ENCODE data around the gene LPIN1. TPM values are rescaled to one million over a fixed set of nuclear protein-coding genes. Genes with fewer than 3 reads are reported as not detected.

LPIN1 gene
- polyA plus RNA-seq, 2 donors = 25.5 to 65.4 TPM

DNA sequence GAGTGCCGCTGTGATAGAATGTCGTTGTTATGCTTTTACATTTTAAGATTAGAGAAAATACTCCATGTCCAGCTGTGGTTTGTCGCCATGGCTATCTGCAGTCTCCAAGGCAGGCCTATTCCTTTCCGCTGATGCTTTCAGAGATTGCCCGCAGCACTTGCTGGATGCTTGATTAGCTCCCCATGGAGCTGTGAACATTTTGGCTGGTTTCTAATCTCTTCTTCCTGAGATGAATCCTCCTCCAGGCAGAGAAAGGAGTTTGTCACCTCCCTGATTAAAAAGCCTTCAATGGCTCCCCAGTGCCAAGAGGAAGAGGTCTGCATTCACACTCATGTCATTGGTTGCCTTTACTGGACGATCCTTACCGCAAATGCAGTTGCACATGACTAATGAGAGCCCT, 32.6 kb upstream of the LPIN1 start:
- H3K4me3 ChIP-seq (ENCODE audit: low read depth in 1 of 2, low read length in 2 of 2) = no peak overlapping the region
- no peaks in the 10 kb centered on the region for H3K9me3 ChIP-seq (ENCODE audit: control insufficient read depth in 2 of 2, insufficient read depth in 1 of 2, low read depth in 1 of 2, low read length in 1 of 2)
- H3K36me3 ChIP-seq (ENCODE audit: control insufficient read depth in 2 of 2, insufficient read depth in 2 of 2, low read length in 1 of 2) = no peaks in the 10 kb centered on the region
- WGBS, 2 donors = 89 to 92% methylated on average over 7 of the region's 7 CpGs
- H3K27ac ChIP-seq (ENCODE audit: low read depth in 2 of 2, low read length in 1 of 2) = no peak overlapping the region
- peaks cover 0 to 2% of the 10 kb centered on the region in 2 donors for H3K4me1 ChIP-seq (ENCODE audit: control insufficient read depth in 2 of 2, insufficient read depth in 2 of 2, low read length in 1 of 2)
- no peaks in the 10 kb centered on the region for H3K27me3 ChIP-seq (ENCODE audit: control insufficient read depth in 1 of 2, insufficient read depth in 2 of 2, low read length in 2 of 2)

DNA sequence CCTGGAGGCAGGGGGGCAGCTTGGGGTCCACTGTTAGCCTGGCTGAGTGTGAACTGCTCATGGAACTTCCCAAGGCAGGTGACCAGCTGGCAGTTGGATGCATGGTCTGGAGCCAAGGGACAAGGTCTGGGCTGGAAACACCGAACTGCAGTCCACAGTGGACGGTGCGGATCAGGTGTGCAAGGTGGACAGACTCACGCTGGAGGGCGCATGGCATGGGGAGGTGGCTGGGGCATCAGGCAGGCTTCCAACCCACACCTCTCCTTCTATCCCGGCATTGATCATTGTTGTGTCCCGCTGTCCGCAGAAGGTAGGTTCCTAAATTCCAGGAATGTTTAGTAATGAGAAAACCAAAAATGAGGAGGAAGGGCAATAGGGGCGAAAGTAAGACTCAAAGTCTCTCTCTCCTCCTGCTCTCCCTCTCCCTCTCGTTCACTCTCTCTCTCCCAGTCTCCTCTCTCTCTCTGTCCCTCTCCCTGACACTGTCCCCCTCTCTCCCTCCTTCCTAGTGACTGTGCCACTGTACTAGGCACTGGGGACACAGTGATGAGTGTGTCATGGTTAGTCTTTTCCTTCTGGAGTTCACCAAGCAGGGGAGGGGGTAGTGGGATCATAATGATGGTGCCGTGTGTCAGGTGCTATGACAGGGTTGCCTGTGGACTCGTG, 30.3 kb upstream of the LPIN1 start:
- Histone ChIP-seq H3K4me3 (ENCODE audit: low read depth in 1 of 2, low read length in 2 of 2) (no peak overlapping the region), H3K27ac (ENCODE audit: low read depth in 2 of 2, low read length in 1 of 2) (no peak overlapping the region), H3K9me3 (ENCODE audit: control insufficient read depth in 2 of 2, insufficient read depth in 1 of 2, low read depth in 1 of 2, low read length in 1 of 2) (no peaks in the 10 kb centered on the region), H3K36me3 (ENCODE audit: control insufficient read depth in 2 of 2, insufficient read depth in 2 of 2, low read length in 1 of 2) (peaks cover 0 to 3% of the 10 kb centered on the region in 2 donors), H3K4me1 (ENCODE audit: control insufficient read depth in 2 of 2, insufficient read depth in 2 of 2, low read length in 1 of 2) (peaks cover 0 to 4% of the 10 kb centered on the region in 2 donors), H3K27me3 (ENCODE audit: control insufficient read depth in 1 of 2, insufficient read depth in 2 of 2, low read length in 2 of 2) (no peaks in the 10 kb centered on the region)
- WGBS, 2 donors = 91 to 93% methylated on average over 12 of the region's 12 CpGs

DNA sequence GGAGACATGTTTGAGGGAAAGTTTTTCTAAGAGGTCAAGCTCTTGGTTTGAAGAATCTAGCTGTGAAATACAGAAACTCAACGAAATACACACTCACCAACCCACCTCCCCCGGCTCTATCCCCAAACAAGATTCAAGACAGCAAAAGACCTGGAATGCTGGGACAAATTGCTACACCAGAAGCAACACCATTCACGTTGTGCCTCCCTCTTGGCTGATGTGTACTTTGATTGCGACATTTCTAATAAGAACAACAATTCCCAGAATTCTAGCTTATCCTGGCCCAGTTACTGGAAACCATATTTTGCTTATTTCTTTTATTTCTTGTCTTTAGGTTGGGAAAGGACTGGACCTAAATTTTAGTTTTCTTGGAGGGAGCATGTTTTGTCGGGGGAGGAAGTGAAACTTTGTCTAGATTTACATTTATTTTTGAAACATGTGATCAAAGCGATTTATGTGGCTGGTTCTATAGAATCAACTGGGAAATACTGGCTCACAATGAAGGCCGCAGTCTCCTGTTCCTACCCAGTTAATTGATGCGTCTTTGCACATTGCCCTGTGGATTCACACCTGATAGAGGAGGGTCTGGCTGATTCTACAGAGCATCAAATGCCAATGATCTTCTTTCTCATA, 29.6 kb upstream of the LPIN1 start:
- Histone ChIP-seq H3K36me3 (ENCODE audit: control insufficient read depth in 2 of 2, insufficient read depth in 2 of 2, low read length in 1 of 2) (peaks cover 0 to 3% of the 10 kb centered on the region in 2 donors), H3K4me3 (ENCODE audit: low read depth in 1 of 2, low read length in 2 of 2) (no peak overlapping the region), H3K9me3 (ENCODE audit: control insufficient read depth in 2 of 2, insufficient read depth in 1 of 2, low read depth in 1 of 2, low read length in 1 of 2) (no peaks in the 10 kb centered on the region), H3K27me3 (ENCODE audit: control insufficient read depth in 1 of 2, insufficient read depth in 2 of 2, low read length in 2 of 2) (no peaks in the 10 kb centered on the region), H3K4me1 (ENCODE audit: control insufficient read depth in 2 of 2, insufficient read depth in 2 of 2, low read length in 1 of 2) (peaks cover 0 to 4% of the 10 kb centered on the region in 2 donors), H3K27ac (ENCODE audit: low read depth in 2 of 2, low read length in 1 of 2) (no peak overlapping the region)
- WGBS, 2 donors = 69 to 80% methylated on average over 8 of the region's 8 CpGs

DNA sequence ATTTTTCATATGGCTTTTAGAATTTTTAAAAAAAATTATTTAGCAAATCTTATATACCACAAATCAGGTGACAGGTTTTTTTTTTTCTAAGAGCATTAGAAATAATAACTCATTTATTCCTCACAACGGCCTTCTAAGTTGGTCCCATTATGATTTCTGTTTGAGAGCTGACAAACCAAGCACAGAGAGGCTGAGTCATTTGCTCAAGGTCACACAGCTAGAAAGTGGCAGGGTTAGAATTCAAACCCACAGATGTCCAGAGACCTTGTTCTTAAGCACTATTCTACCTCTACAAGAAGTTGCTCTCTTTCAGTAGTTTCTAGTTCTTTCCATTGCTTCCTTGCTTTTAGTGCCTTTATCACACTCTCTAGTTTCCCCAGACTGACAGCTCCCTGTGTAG, 28.8 kb upstream of the LPIN1 start:
- Histone ChIP-seq H3K9me3 (ENCODE audit: control insufficient read depth in 2 of 2, insufficient read depth in 1 of 2, low read depth in 1 of 2, low read length in 1 of 2) (no peaks in the 10 kb centered on the region), H3K36me3 (ENCODE audit: control insufficient read depth in 2 of 2, insufficient read depth in 2 of 2, low read length in 1 of 2) (peaks cover 0 to 3% of the 10 kb centered on the region in 2 donors), H3K4me3 (ENCODE audit: low read depth in 1 of 2, low read length in 2 of 2) (no peak overlapping the region), H3K4me1 (ENCODE audit: control insufficient read depth in 2 of 2, insufficient read depth in 2 of 2, low read length in 1 of 2) (peaks cover 0 to 4% of the 10 kb centered on the region in 2 donors), H3K27ac (ENCODE audit: low read depth in 2 of 2, low read length in 1 of 2) (no peak overlapping the region), H3K27me3 (ENCODE audit: control insufficient read depth in 1 of 2, insufficient read depth in 2 of 2, low read length in 2 of 2) (no peaks in the 10 kb centered on the region)
- WGBS, 2 donors = 71 to 78% methylated on average over 1 of the region's 1 CpG

DNA sequence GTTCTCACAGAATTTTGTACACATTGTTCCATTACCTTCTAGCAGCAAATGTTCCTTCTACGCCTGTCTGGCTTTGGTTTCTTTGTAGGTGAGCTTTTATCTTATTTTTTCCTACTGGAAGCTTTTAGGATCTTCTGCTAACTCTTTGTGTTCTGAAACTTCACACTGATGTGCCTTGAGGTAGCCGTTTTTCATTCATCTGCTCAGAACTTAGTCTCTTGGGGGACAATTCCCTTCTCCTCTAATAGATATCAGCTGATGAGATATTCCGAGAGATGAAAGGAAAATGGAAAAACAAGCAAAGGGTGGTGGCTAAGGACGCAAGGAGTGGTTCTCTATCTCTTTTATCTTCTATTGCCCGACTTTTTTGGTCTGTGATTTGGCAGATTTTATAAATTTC, 27.8 kb upstream of the LPIN1 start:
- Histone ChIP-seq H3K27me3 (ENCODE audit: control insufficient read depth in 1 of 2, insufficient read depth in 2 of 2, low read length in 2 of 2) (no peaks in the 10 kb centered on the region), H3K4me1 (ENCODE audit: control insufficient read depth in 2 of 2, insufficient read depth in 2 of 2, low read length in 1 of 2) (peaks cover 0 to 4% of the 10 kb centered on the region in 2 donors), H3K4me3 (ENCODE audit: low read depth in 1 of 2, low read length in 2 of 2) (no peak overlapping the region), H3K9me3 (ENCODE audit: control insufficient read depth in 2 of 2, insufficient read depth in 1 of 2, low read depth in 1 of 2, low read length in 1 of 2) (no peaks in the 10 kb centered on the region), H3K27ac (ENCODE audit: low read depth in 2 of 2, low read length in 1 of 2) (no peak overlapping the region), H3K36me3 (ENCODE audit: control insufficient read depth in 2 of 2, insufficient read depth in 2 of 2, low read length in 1 of 2) (peaks cover 0 to 3% of the 10 kb centered on the region in 2 donors)
- 66 to 73% methylated on average over 5 of the region's 5 CpGs for WGBS, 2 donors

DNA sequence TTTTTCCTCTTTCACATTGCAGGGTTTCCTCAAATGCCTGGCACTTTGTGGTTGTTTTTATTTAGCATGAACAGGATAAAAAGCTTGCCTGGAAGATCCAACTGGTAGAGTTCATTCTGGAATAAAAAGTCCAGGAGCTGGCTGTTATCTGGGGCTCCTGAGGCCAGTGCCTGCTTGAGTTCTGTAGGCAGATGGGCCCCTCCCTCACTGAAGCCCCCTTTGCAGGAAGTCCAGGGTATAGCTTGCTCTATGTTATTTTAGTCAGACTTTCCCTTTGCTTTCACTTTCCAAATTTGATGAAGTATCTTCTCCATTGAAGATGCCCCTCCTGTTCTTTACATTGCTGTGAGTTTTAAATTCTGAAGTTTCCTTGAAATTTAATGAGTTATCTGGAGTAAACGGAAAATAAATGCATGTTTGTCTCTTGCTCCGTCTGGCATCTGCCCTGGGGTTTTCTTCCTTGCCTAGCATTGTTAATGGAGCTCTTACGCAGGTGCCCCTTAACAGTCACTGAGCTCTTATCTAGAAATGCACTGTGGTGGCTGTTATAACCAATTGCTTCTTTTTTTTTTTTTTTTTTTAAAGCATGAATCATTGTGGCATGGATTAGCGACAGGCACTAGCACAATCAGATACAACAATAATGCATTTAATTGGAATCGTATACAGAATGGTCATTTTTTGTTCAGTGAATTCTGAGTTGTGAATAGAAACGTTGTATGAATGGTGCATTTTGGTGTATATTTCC, 27.0 kb upstream of the LPIN1 start:
- Histone ChIP-seq H3K36me3 (ENCODE audit: control insufficient read depth in 2 of 2, insufficient read depth in 2 of 2, low read length in 1 of 2) (peaks cover 0 to 3% of the 10 kb centered on the region in 2 donors), H3K9me3 (ENCODE audit: control insufficient read depth in 2 of 2, insufficient read depth in 1 of 2, low read depth in 1 of 2, low read length in 1 of 2) (no peaks in the 10 kb centered on the region), H3K4me1 (ENCODE audit: control insufficient read depth in 2 of 2, insufficient read depth in 2 of 2, low read length in 1 of 2) (peaks cover 0 to 4% of the 10 kb centered on the region in 2 donors), H3K4me3 (ENCODE audit: low read depth in 1 of 2, low read length in 2 of 2) (no peak overlapping the region), H3K27ac (ENCODE audit: low read depth in 2 of 2, low read length in 1 of 2) (no peak overlapping the region), H3K27me3 (ENCODE audit: control insufficient read depth in 1 of 2, insufficient read depth in 2 of 2, low read length in 2 of 2) (no peaks in the 10 kb centered on the region)
- 45 to 47% methylated on average over 6 of the region's 6 CpGs for WGBS, 2 donors

DNA sequence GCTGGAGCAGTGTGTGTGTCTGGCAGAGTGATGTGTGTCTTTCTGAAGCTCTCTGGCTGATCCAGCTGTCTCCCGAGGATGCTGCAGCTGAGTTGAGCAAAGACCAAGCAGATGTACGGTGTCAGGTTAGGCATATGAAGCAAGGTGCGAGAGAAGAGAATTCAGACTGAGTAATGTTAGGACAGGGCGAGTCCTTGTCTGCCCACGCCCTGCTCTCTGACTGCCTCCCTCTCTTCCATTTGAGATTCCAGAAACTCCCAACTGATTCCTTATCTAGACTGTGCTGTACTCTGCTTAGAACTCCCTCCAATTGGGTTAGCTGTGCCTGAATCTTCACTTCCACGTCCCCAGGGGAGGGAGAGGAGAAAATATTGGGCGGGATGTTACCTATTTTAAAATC, 25.7 kb upstream of the LPIN1 start:
- peaks cover 0 to 3% of the 10 kb centered on the region in 2 donors for H3K36me3 ChIP-seq (ENCODE audit: control insufficient read depth in 2 of 2, insufficient read depth in 2 of 2, low read length in 1 of 2)
- no peaks in the 10 kb centered on the region for H3K9me3 ChIP-seq (ENCODE audit: control insufficient read depth in 2 of 2, insufficient read depth in 1 of 2, low read depth in 1 of 2, low read length in 1 of 2)
- peaks cover 0 to 4% of the 10 kb centered on the region in 2 donors for H3K4me1 ChIP-seq (ENCODE audit: control insufficient read depth in 2 of 2, insufficient read depth in 2 of 2, low read length in 1 of 2)
- no peak overlapping the region for H3K27ac ChIP-seq (ENCODE audit: low read depth in 2 of 2, low read length in 1 of 2)
- WGBS, 2 donors = 74 to 77% methylated on average over 7 of the region's 7 CpGs
- no peak overlapping the region for H3K4me3 ChIP-seq (ENCODE audit: low read depth in 1 of 2, low read length in 2 of 2)
- no peaks in the 10 kb centered on the region for H3K27me3 ChIP-seq (ENCODE audit: control insufficient read depth in 1 of 2, insufficient read depth in 2 of 2, low read length in 2 of 2)

DNA sequence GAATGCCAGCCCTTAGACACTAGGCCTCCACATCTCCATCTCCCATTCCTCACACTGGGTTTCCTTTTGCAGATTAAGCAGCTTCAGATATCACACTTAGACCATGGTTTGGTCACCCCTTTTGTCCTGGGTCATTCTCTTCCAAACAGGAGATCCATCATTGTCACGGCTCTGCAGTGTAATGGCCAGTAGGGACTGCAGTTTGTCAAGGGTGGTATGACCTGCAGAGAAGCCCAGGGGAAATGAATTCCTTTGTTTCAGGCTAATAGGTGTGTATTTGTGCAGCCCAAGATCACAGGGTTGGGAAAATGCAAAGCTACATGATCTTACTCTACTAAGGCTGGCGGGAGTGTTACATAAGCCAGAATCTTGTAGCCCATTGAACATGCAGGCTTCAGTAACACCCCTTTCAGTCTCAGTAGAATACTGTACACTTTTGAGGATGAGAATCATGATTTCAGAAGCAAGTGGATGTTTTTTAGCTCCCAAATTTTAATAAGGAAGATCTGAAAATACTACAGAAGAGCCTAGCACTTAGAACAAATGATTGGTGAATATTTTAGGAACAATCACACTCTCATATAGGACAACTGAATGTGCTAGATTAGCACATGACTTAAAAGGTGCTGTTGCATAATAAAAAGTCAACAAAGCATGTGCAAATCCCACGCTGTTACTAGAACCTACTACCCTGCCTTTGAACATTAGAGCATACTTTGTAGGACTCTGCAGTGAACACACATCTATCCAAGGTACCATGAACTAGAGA, 24.0 kb upstream of the LPIN1 start:
- H3K27ac ChIP-seq (ENCODE audit: low read depth in 2 of 2, low read length in 1 of 2) = no peak overlapping the region
- no peaks in the 10 kb centered on the region for H3K9me3 ChIP-seq (ENCODE audit: control insufficient read depth in 2 of 2, insufficient read depth in 1 of 2, low read depth in 1 of 2, low read length in 1 of 2)
- H3K27me3 ChIP-seq (ENCODE audit: control insufficient read depth in 1 of 2, insufficient read depth in 2 of 2, low read length in 2 of 2) = no peaks in the 10 kb centered on the region
- WGBS, 2 donors = 72 to 81% methylated on average over 3 of the region's 3 CpGs
- peaks cover 0 to 3% of the 10 kb centered on the region in 2 donors for H3K36me3 ChIP-seq (ENCODE audit: control insufficient read depth in 2 of 2, insufficient read depth in 2 of 2, low read length in 1 of 2)
- no peak overlapping the region for H3K4me3 ChIP-seq (ENCODE audit: low read depth in 1 of 2, low read length in 2 of 2)
- H3K4me1 ChIP-seq (ENCODE audit: control insufficient read depth in 2 of 2, insufficient read depth in 2 of 2, low read length in 1 of 2) = peaks cover 0 to 2% of the 10 kb centered on the region in 2 donors

DNA sequence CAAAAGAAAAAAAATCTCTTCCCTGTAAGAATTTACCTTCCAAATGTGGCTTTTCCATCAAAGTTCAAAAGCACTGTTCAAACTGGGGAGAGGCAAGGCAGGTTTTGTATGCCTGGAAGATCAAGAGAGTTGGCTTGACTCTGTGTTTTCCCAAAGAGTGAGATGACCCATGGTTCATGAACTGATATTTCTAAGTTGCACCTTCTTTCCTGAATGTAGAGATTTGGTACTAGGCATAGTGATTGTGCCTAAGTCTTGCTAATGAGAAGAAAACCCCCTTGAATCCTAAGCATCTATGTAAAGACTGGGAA, 23.4 kb upstream of the LPIN1 start:
- Histone ChIP-seq H3K4me3 (ENCODE audit: low read depth in 1 of 2, low read length in 2 of 2) (no peak overlapping the region), H3K4me1 (ENCODE audit: control insufficient read depth in 2 of 2, insufficient read depth in 2 of 2, low read length in 1 of 2) (peaks cover 0 to 2% of the 10 kb centered on the region in 2 donors), H3K27me3 (ENCODE audit: control insufficient read depth in 1 of 2, insufficient read depth in 2 of 2, low read length in 2 of 2) (no peaks in the 10 kb centered on the region), H3K9me3 (ENCODE audit: control insufficient read depth in 2 of 2, insufficient read depth in 1 of 2, low read depth in 1 of 2, low read length in 1 of 2) (no peaks in the 10 kb centered on the region), H3K27ac (ENCODE audit: low read depth in 2 of 2, low read length in 1 of 2) (no peak overlapping the region), H3K36me3 (ENCODE audit: control insufficient read depth in 2 of 2, insufficient read depth in 2 of 2, low read length in 1 of 2) (peaks cover 0 to 3% of the 10 kb centered on the region in 2 donors)

All from esophagus (tissue), 2 donors.